Skin epidermis (tissue), 12 donors: Measurements from ENCODE around the gene TM7SF3.
"Not testable (repeated sequence)": the region's sequence is repeated elsewhere in the genome, so short reads cannot be mapped to it uniquely, and the experiment has no call there.

ENCODE experiments used
- H3K27ac ChIP-seq, 21 experiments: fragments of 200-600 bp; sonication (generic) in 11 of 21; one replicate each; pipeline ENCODE4 v1.5.0; 2020; ENCODE audit warnings: mild to moderate bottlenecking in 3 of 21, inconsistent platforms in 2 of 21, moderate library complexity in 2 of 21
- H3K4me3 ChIP-seq, 7 experiments: fragments of 200-600 bp; sonication (generic) in 2 of 7; one replicate each; pipeline ENCODE4 v1.5.0; 2020; ENCODE audit warnings: inconsistent platforms in 2 of 7, mild to moderate bottlenecking in 2 of 7, moderate library complexity in 1 of 7

Gene TM7SF3

DNA sequence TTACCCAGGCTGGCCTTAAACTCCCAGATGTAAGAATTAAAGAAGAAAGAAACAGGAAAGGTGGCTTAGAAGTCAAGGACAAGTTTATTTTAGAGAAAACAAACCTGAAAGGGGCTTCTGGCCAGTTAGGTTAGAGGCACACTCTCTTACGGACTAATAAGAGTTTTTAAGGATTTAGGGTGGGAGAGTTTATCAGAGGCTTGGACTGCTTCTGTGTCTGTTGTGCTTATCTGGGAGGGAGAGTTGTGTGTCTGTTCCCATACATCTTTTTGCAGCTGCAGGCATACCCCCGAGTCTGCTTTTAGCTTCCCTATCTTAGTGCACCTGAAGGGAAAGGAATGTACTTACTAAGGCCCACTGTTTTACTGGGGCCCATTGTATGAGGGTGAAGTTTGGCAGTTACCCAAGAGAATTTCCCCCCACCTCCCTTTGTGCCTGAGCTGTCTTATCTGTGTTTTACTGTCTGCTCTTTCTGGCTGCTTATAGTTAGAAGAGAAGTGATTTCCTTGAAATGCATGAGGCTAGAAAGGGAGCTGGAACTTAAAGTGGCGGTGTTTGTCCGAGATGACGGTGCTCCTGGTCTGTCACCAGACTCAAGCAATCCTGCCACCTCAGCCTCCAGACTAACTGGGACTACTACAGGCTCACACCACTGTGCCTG lies 3.1 kb upstream of the TM7SF3 start:
- not testable (repeated sequence) for H3K27ac ChIP-seq, H3K4me3 ChIP-seq

DNA sequence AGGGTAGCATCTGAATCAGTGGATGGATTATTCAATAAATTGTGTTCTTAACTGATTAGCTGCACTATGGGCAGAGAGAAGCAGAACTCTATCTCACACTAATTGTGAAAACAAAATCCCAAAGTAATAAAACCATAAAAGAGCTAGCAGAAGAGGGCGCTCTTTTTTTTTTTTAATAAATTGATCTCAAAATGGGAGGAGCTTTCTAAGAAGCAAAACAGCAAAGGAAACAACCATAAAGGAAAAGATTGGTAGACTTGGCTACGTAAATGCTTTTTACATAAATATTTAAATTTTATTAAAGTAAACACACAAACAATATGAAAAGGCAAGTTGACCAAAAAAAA lies 1.5 kb upstream of the TM7SF3 start:
- Histone ChIP-seq H3K27ac (peak overlapping the region in 5 of 21 experiments; percentile 8 to 95 (median 87)), H3K4me3 (no peak overlapping the region)

DNA sequence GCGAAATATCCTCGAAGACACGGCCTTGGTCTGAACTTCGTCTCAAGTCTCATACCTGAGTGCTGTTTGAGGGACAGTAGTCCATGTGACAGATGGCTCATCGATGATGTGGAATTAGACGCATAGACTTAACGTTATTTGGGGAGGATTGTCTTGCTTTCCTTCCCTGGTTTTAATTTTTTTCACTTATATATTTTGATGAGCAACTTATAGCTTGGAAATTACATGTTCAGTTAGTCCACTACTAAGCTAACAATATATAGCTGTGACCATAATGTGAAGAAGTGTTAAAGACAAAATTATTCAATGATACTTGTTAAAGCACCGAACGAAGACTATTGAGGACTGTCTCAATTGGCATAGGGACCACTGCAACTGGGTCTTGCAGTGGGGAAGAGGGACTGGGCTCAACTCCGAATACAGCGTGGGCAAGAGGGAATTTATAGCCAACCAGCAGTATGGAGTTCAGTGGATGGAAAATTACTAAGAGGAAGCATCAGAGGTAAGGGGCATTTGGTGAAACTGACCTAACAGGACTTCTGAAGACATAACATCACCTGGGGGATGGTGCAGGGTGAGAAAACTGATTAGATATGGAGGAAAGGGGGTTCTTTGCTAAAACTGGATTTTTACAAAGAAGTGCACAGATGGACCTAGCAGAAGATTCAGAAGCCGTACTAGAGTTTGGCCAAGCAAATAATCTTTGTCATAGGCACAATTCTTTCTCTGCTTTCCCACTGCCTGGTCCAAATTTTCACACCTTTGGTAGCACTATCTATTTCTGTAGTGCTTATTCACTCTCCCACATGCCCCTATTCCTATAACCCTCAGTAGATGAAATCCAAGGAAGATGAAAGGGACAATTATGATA lies 910 bp upstream of the TM7SF3 start:
- H3K4me3 ChIP-seq = peak overlapping the region; percentile 61 to 88 (median 78)
- H3K27ac ChIP-seq = peak overlapping the region; percentile 17 to 96 (median 91)

DNA sequence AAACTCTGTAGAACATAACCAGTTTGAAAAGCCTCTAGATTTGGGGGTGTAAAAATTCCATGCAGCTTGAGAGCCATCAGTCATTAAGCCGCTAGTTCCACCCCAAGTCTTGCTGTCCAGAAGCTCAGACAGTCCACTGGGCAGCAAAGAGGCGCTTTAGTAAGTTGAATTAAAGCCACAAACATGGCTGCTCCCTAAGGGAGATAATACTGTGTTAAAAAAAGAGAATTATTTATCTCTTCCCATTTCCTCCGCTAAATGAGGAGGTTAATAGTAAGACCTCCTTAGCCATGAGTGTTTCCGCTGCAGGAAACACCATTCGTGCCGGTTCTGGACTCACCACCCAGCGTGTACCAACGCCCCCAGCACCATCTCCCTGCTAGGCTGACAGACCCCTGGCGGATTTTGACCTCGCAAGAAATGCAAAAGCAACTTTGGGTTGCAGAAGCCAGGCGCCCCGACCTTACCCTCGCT lies 536 bp downstream of the TM7SF3 start:
- Histone ChIP-seq H3K4me3 (peak overlapping the region; percentile 61 to 88 (median 78)), H3K27ac (peak overlapping the region; percentile 27 to 96 (median 91))

DNA sequence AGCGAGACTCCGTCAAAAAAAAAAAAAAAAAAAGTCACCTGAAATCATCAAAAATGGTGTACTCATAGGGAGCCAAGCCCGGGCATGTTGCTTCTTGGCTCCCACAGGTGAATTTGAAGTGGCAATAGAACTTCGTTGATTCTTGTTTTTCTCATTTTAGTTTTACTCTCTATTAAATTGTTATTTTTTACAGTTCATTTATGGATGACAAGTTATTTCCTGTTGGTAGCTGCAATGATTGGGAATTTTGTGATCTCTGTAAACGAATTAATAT lies 1.3 kb downstream of the TM7SF3 start:
- Histone ChIP-seq H3K4me3 (peak overlapping the region in 4 of 7 experiments; percentile 66 to 87 (median 77)), H3K27ac (peak overlapping the region in 11 of 21 experiments; percentile 31 to 95 (median 90))

DNA sequence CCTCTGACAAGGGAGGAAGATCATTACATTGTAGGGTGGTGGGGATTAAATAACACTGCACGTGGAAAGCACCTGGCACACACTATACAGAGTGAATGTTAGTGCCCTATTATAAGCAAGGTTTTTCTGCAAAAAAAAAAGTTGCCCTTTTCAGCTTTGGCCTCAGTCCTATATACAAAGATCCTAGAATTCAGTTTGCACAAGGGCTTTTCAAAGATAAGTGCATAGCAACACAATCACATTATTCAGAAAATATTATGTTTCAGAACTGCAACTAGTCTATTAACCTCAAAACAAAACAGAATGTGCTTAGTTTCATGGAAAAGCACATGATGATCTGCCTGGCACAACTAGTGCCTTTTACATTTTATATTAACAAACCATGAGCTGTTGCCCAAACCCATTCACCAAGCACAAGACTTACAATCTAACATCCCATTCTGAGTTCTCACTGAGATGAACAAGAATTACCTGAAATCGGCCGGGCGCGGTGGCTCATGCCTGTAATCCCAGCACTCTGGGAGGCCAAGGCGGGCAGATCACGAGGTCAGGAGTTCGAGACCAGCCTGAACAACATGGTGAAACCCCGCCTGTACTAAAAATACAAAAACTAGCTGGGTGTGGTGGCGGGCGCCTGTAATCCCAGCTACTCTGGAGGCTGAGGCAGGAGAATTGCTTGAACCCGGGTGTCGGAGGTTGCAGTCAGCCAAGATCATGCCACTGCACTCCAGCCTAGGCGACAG lies 1.8 kb downstream of the TM7SF3 start:
- H3K4me3 ChIP-seq = peak overlapping the region in 4 of 7 experiments; percentile 66 to 87 (median 77)

DNA sequence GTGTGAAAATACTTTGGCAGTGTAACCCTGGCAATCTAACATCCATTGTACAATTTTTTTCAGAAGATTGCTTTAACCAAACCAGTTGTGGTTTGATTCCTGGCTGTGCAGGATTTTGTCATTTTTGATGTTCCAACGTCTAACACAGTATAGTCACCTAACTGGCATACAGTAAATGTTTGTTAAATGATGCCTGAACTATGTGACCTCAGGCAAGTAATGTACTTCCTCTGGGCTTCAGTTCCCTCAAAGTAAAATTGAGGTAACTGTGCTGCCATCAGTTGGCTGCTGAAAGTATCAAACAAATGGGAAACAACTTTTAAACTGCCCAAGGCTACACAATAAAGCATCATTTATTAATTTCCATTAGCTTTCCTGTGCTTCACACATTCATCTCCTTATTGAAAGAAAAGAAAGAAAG lies 4.3 kb downstream of the TM7SF3 start:
- H3K4me3 ChIP-seq = no peak overlapping the region
- H3K27ac ChIP-seq = no peak overlapping the region

More for the DNA sequence above, 1.8 kb downstream of the TM7SF3 start:
- peak overlapping the region in 9 of 21 experiments; percentile 31 to 95 (median 83) for H3K27ac ChIP-seq

DNA sequence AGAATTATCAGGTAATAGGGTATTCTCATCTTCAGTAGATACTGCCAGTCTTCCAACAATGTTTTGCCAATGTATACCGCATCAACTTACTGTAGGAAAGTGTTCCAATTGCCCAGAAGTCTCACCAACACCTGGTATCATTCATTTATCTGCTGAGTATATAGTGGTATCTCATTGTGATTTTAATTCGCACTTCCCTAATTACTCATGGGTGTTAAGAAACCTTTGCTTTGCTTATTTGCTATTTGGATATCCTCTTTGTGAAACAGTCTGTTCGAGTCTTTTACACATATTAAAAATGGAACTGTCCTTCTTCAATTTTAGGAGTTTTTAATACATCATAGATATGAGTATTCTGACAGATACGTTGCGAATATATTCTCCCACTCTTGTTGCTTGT lies 6.1 kb downstream of the TM7SF3 start:
- no peak overlapping the region for H3K4me3 ChIP-seq
- H3K27ac ChIP-seq = no peak overlapping the region

DNA sequence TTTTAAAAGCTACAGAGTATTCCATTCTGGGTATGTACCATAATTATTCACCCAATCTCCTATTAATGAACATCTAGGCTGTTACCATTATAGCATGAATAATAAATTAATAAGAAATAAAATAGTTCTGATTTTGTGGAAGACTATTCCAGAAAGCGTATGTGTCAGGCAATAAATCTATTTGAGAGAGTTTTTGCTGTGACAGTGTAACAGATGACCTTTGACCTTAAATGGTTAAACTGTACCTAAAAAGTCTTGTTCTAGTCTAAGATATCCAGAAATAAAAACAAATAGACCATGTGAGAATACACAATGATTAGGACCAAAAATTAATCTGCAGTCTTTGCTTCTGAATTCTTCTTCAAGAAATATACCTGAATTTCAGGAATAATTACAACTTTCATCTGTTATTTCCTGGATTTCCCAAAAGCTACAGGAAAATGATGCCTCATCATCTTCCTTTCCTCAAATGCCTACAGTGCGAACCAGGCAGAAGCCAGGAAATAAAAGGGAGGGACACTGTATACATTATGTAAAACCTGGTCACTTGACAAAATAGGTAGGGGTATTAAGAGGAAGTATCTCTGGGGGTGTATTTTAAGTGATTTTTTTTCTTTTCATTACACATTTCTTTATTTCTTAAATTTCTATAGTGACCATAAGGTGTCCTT lies 7.3 kb downstream of the TM7SF3 start:
- no peak overlapping the region for H3K4me3 ChIP-seq
- no peak overlapping the region for H3K27ac ChIP-seq

DNA sequence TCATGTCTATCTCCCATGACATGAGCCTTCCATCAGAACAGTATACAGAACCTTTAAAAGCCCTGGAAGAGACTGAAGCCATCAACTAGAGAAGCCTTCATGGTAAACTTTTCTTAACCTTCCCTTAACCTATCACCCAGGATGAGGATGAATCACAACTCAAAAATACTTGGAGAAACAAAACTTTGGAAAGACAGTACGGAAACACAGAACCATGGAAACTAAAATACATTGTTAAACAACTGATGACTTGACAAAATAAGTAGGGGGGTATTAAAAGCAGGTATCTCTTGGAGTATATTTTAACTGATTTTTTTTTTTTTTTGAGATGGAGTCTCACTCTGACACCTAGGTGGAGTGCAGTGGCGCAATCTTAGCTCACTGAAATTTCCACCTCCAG lies 8.7 kb downstream of the TM7SF3 start:
- Histone ChIP-seq H3K4me3 (no peak overlapping the region), H3K27ac (no peak overlapping the region)

DNA sequence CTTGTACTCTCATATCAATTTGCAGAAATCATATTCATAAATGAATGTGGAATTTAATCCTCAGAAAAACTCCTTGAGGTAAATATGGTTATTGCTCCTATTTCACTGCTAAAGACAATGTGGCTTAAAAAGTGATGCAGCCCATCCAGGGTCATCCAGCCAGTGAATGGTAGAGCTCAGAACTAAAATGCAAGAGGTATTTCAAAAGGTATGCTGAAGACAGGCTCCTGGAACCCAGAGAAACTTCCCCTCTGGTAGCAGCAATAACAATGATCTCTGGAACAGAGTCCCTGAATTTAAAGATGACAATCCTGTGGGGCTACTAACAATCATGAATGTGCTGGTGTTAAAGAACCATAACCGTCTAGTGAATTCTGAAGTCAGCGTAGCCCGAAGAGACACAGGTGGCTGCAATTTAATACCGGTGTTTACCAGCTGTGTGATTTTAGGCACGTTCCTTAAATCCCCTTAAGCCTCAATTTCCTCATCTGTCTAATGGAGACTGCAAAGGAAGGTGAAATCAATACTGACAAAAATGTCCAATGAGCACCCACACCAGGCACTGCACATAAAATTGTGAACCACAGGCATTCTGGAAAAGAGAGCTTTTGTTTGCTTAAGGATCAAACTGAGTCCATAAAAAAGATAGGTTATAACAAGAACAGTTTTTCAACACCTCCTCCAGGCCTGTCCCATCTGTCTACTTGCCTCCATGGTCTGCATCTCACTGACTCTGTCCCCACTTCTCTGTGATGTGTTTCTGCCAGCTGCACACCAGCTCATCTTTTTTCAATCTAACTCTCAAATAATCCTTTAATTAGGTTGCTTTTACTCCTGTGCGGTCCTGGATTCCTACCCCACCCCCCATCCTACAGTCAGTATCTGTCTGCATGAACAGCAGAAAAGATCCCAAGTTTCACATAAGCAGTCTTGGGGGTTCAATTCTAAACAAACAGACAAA lies 10.5 kb downstream of the TM7SF3 start:
- H3K27ac ChIP-seq = no peak overlapping the region
- no peak overlapping the region for H3K4me3 ChIP-seq

DNA sequence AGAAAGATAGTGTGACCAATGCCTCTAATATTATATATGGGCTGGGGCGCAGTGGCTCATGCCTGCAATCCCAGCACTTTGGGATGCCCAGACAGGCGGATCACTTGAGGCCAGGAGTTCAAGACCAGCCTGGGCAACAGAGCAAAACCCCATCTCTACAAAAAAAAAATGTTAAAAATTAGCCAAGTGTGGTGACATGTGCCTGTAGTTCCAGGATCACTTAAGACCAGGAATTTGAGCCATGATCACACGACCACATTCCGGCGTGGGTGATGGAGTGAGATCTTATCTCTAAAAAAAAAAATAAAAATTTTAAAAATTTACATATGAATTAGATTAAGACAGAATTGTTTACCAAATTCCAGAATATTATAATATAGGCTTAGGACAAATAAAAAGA lies 12.0 kb downstream of the TM7SF3 start:
- no peak overlapping the region for H3K27ac ChIP-seq
- H3K4me3 ChIP-seq = no peak overlapping the region

DNA sequence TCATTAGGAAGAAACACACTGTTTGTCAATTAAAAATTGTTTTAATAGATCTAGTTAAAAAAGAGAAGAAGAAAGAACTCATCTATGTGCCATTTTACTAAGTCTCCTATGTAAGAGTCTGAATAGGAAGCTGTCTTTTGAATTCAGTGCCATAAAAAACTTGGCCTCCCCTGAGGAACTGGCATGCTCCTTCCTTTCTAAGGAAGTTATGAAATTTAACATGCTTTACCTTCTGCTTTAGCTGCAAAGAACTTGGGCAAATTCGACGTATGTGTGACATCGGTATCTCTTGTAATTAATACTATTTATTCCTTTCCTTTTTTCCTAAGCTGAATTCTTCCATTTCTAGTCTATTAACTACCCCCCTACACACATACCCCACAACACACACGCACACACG lies 12.5 kb downstream of the TM7SF3 start:
- no peak overlapping the region for H3K4me3 ChIP-seq
- H3K27ac ChIP-seq = no peak overlapping the region

DNA sequence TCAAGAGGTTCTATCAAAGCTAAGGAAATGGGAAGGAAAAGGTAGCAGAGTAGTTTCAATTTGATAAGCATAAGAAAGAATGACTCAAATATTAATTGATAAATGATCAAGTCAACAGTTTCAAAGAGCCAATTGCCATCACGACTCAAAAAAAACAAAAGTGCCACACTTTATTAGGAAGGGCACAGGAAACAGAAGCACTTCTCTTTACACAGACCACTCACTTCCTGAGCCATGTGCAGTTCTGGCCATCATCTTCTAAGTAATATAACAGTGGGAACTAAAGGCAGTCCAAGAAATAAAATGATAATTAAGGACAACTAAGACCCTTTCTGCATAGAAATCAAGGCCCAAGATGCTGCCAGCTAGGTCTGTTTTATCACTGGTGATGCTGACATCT lies 13.2 kb downstream of the TM7SF3 start:
- no peak overlapping the region for H3K4me3 ChIP-seq
- peak overlapping the region in 1 of 21 experiments; percentile 7 for H3K27ac ChIP-seq

DNA sequence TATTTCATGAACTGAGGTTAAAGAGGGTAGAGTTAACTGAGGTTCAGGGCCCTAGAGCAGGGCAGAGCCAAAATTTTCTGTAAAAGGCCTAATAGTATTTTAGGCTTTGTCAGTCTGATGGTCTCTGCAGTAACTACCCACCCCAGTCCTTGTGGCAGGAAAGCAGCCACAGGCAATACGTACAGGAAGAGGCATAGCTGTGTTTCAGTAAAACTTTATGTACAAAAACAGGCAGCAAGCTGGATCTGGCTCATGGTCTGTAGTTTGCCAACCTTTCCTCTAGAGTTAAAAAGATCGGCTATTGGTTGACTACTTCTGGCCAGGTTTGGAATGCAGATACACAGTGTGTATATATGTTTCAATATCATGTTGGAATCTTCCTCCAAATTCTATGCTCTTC lies 17.2 kb downstream of the TM7SF3 start:
- Histone ChIP-seq H3K27ac (no peak overlapping the region), H3K4me3 (no peak overlapping the region)

DNA sequence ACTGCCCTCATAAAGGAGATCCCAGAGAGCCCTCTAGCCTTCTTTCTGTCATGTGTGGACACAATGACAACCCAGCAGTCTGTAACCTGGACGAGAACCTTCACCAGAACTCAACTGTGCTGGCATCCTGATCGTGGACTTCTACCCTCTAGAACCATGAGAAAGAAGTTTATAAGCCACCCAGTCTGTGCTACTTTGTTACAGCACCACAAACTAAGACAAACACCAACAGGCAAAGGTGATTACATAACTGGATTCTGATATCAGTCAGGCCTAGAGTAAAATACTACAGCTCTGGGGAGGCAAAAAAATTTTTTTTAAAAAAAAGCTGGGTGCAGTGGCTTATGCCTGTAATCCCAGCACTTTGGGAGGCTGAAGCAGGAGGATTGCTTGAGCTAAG lies 18.5 kb downstream of the TM7SF3 start:
- H3K4me3 ChIP-seq = no peak overlapping the region
- H3K27ac ChIP-seq = no peak overlapping the region

DNA sequence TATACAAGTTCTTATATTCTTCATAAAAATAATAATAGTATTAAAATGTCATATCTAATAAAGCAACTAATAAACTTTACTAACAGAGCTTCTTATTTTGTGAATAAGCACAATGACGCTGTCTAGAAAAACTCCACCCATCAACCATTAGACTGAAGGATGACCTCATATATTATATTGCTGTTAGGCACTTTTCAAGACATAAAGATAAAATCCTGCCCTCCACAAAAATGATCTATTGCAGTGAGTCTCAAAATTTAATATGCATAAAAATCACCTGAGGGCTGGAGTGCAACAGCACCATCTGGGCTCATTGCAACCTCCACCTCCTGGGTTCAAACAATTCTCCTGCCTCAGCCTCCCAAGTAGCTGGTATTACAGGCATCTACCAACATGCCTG lies 20.1 kb downstream of the TM7SF3 start:
- H3K27ac ChIP-seq = no peak overlapping the region
- H3K4me3 ChIP-seq = no peak overlapping the region

DNA sequence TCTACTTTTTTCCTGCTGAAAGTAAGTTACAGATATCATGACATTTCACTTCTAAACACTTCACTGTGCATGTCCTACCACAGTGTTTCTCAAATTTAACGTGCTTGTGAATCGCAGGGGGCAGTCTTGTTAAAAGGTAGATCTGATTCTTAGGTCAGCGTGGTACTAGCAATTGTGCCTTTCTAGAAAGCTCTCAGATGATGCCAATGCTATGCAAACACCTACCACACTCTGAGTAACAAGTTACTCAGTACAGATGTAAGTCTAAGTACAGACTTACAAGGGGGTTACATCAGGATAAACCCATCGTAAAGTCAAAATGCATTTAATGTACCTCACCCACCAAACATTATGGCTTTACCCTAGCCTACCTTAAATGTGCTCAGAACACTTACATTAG lies 22.4 kb downstream of the TM7SF3 start:
- no peak overlapping the region for H3K27ac ChIP-seq

DNA sequence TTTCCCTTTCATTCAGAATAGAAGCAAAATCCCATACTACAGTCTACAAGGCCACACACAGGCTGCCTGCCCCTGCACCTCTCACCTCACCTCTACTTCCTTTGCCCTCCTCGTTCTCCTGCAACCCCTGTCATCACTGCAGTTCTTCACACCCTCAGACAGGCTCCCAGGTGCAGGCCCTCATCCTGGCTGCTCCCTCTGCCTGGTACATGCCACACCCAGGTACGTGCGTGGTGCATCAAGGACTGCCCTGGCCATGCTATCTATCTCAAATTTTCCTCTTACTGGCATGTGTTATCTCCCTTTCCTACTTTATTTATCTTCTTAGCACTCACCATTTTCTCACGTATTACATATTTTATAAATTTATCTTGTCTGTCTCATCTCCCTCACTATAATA lies 24.3 kb downstream of the TM7SF3 start:
- Histone ChIP-seq H3K4me3 (no peak overlapping the region), H3K27ac (no peak overlapping the region)

More for the DNA sequence above, 22.4 kb downstream of the TM7SF3 start:
- no peak overlapping the region for H3K4me3 ChIP-seq
